Activated CD4-positive, alpha-beta memory T cell treated with anti-CD3 and anti-CD28 coated beads for 36 hours (primary cell): Measurements from ENCODE around the gene HOMER2. TPM values are rescaled to one million over a fixed set of nuclear protein-coding genes. Genes with fewer than 3 reads are reported as not detected.
"Not testable (repeated sequence)": the region's sequence is repeated elsewhere in the genome, so short reads cannot be mapped to it uniquely, and the experiment has no call there.

ENCODE experiments used
- CTCF ChIA-PET: fragments of 350-600 bp; sonication (Branson Sonifier 250); formaldehyde crosslinking; loops from one replicate; lab custom pipeline; 2021; ENCODE audit warnings: antibody characterized with exemption, inconsistent platforms; lab: Charles Lee
- POLR2A ChIA-PET: fragments of 350-600 bp; sonication (Branson Sonifier 250); formaldehyde crosslinking; loops from one replicate; lab custom pipeline; 2021; ENCODE audit warnings: antibody characterized with exemption; lab: Charles Lee
- DNase-seq: peaks from one replicate; pipeline ENCODE4 v3.0.0-alpha.2; 2020
- H3K27ac Mint-ChIP-seq: one replicate; pipeline ENCODE4 v1.8.0; 2021; ENCODE audit warnings: mixed read lengths
- H3K27me3 Mint-ChIP-seq: one replicate; pipeline ENCODE4 v1.8.0; 2021; ENCODE audit warnings: mixed read lengths
- H3K36me3 Mint-ChIP-seq: one replicate; pipeline ENCODE4 v1.8.0; 2021; ENCODE audit warnings: mixed read lengths
- H3K4me1 Mint-ChIP-seq: one replicate; pipeline ENCODE4 v1.8.0; 2021; ENCODE audit warnings: low read depth, mixed read lengths
- H3K4me3 Mint-ChIP-seq: one replicate; pipeline ENCODE4 v1.8.0; 2021; ENCODE audit warnings: mild to moderate bottlenecking, mixed read lengths
- H3K9me3 Mint-ChIP-seq: one replicate; pipeline ENCODE4 v1.8.0; 2021; ENCODE audit warnings: mixed read lengths
- intact Hi-C: fragments of 100-400 bp; cut with micrococcal nuclease; formaldehyde crosslinking; loops from one replicate; pipeline ENCODE4 v1.15.1; 2023
- total RNA-seq, 2 experiments: library from RNA; stranded (reverse); gene quantifications; one replicate each; pipeline ENCODE4 v1.2.3, GENCODE V29; 2021

Gene HOMER2
- total RNA-seq, 2 experiments from 2014 or later: 6.5 to 7.9 TPM

DNA sequence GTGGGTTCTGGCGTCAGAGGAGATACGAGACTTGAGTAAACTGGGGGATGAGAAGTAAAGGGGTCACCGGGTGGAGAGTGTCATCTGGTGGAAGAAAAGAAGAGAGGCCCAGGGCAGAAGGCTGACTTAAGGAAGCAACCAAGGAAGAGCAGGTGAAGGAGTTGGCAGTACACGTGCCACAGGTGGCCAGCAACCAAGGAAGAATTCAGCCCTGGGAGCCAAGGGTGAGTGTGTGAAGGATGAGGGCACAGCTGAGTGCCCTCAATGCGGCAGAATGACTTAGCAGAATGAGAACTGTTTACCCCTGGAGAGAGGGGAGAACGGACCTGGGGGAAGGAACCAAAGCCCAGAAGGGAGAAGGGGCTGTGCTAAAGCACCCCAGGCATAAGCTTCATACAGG lies 71.8 kb downstream of the HOMER2 start:
- ChIA-PET CTCF (no interaction called here), POLR2A (no interaction called here)
- H3K4me3 Mint-ChIP-seq: no peak overlapping the region
- no peaks in the 10 kb centered on the region for H3K4me1 Mint-ChIP-seq
- H3K9me3 Mint-ChIP-seq: no peaks in the 10 kb centered on the region
- no peaks in the 10 kb centered on the region for H3K27me3 Mint-ChIP-seq
- H3K36me3 Mint-ChIP-seq: no peaks in the 10 kb centered on the region
- intact Hi-C loops: no loop called here
- H3K27ac Mint-ChIP-seq: no peak overlapping the region
- no peak for DNase-seq

DNA sequence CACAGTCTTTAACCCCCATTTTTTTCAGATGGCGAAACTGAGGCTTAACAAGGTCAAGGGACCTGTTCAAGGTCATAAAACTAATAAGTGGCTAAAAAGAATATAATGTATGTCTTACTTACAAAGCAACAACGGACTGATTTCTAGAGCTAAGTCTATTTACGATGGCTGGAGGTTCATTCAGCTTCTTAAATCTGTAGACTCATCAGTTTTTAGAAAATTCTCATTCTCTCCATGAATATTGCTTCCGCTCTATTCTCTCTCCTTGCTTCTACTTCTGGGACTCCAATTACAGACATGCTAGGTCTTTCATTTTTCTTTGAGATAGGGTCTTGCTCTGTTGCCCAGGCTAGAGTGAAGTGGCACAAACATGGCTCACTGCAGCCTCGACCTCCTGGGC lies 74.2 kb downstream of the HOMER2 start:
- H3K36me3 Mint-ChIP-seq: no peaks in the 10 kb centered on the region
- DNase-seq: no peak
- ChIA-PET POLR2A (no interaction called here), CTCF (no interaction called here)
- no peaks in the 10 kb centered on the region for H3K9me3 Mint-ChIP-seq
- no peak overlapping the region for H3K27ac Mint-ChIP-seq
- H3K4me1 Mint-ChIP-seq: no peaks in the 10 kb centered on the region
- H3K4me3 Mint-ChIP-seq: no peak overlapping the region
- no peaks in the 10 kb centered on the region for H3K27me3 Mint-ChIP-seq
- intact Hi-C loops: no loop called here

DNA sequence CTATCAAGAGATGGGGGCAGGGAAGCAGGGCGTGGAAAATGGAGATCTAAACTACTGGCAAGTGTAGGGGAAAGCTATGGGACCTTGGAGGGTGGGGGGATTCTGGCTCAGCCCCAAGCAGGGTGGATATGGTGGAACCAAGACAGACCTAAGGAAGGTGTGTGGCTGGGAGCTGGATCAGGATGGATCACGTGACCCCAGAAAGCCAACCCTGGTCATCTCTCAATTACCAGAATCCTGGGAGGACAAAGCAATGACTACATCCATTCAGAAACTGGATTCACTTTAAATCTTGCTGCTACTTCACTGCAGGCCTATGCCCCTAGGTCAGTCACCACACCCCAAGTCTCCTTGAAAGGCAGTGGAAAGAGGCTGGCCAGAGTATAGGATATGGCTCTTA lies 74.7 kb downstream of the HOMER2 start:
- H3K4me3 Mint-ChIP-seq: no peak overlapping the region
- POLR2A ChIA-PET: no interaction called here
- CTCF ChIA-PET: no interaction called here
- no peaks in the 10 kb centered on the region for H3K4me1 Mint-ChIP-seq
- no peaks in the 10 kb centered on the region for H3K9me3 Mint-ChIP-seq
- intact Hi-C loops: no loop called here
- no peaks in the 10 kb centered on the region for H3K36me3 Mint-ChIP-seq
- no peak for DNase-seq
- H3K27me3 Mint-ChIP-seq: no peaks in the 10 kb centered on the region
- H3K27ac Mint-ChIP-seq: no peak overlapping the region

- POLR2A ChIA-PET: no interaction called here
- Mint-ChIP-seq H3K36me3 (no peaks in the 10 kb centered on the region), H3K4me1 (no peaks in the 10 kb centered on the region), H3K27me3 (no peaks in the 10 kb centered on the region), H3K27ac (no peak overlapping the region), H3K4me3 (no peak overlapping the region), H3K9me3 (no peaks in the 10 kb centered on the region)
- intact Hi-C loops: no loop called here
- DNase-seq: no peak
- CTCF ChIA-PET: interaction anchor here (0.5 kb wide), 1 partner anchor 345 kb away, joined by 3 read pairs; no protein-coding TSS in a partner anchor
Measured at GRCh38 chr15:82875411-82876003, 77.0 kb downstream of the HOMER2 start.

DNA sequence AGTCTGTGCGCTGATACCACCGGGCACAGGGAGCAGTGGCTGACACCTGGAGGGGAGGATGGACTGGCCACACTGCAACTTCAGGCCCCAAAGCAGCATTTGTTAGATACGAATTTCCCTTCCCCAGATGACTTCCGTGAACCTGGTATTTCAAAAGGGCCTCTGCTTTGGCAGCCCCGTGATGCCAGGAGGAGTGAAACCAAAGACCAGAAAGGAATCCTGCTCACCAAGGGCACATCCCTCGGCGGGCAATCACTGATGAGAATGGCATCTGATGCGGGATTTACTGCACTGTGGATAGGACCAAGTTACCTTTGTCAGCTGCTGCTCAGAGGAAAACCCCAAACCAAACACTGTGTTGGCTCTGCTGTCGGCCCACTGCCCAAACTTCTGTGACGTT lies 77.6 kb downstream of the HOMER2 start:
- H3K4me1 Mint-ChIP-seq: no peaks in the 10 kb centered on the region
- H3K27ac Mint-ChIP-seq: no peak overlapping the region
- H3K9me3 Mint-ChIP-seq: no peaks in the 10 kb centered on the region
- ChIA-PET POLR2A (no interaction called here), CTCF (no interaction called here)
- H3K27me3 Mint-ChIP-seq: no peaks in the 10 kb centered on the region
- H3K36me3 Mint-ChIP-seq: no peaks in the 10 kb centered on the region
- DNase-seq: no peak
- H3K4me3 Mint-ChIP-seq: no peak overlapping the region
- intact Hi-C loops: no loop called here

DNA sequence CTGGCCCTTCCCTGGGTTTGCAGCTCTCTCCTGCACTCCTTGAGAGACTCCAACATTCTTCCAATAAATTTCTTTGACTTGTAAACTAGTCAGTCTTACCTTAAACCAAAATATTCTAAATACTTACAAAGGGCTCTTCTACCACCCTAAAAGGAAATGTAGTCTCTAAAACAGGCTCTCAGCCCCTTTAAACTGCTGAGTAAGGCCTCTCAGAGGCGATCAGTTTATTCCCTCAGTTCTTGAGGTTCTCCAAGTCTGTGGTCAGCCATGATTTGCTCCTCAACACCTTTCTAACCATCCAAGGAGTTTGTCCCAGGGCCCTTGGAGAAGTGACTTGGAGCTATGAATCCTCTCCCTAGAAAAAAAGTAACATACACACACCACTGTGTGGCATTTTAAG lies 78.3 kb downstream of the HOMER2 start:
- intact Hi-C loops: no loop called here

DNA sequence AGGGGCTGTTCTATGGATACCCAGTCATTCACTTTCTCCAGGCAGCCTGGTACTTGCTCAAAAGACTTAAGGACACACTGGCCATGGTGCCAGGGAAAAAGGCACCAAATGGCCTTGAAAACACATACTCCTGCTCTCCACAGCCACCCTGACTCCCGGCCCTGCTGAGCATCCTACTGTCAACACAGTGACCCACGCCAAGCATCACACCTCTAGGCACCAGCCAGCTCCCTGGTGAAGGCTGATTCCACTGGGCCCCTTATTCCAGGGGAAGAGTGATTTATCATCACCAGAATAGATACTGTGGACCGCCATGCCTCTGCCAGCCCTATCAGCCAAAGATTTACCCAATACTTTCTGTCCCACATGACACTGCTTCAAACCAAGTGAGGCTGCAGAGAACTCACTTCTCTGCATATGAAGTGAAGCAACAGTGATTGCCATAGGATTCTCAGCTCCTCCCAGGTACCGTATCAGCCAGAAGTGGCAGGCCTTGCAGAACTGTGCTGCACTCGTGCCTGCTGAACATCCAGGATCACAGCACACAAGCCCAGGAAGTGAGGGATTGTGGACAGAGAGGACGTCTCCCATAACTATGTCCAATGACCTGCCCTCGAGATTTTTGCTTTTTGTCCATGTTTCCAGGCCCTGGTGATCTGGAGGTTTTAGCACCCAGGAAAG lies 79.4 kb downstream of the HOMER2 start:
- Mint-ChIP-seq H3K4me1 (no peaks in the 10 kb centered on the region), H3K36me3 (no peaks in the 10 kb centered on the region), H3K27ac (no peak overlapping the region), H3K9me3 (no peaks in the 10 kb centered on the region), H3K27me3 (no peaks in the 10 kb centered on the region), H3K4me3 (no peak overlapping the region)
- intact Hi-C loops: no loop called here
- DNase-seq: no peak
- ChIA-PET POLR2A (no interaction called here), CTCF (no interaction called here)

More for the DNA sequence above, 78.3 kb downstream of the HOMER2 start:
- no peaks in the 10 kb centered on the region for H3K27me3 Mint-ChIP-seq
- no peak overlapping the region for H3K27ac Mint-ChIP-seq
- DNase-seq: no peak
- no peak overlapping the region for H3K4me3 Mint-ChIP-seq
- ChIA-PET CTCF (no interaction called here), POLR2A (no interaction called here)
- no peaks in the 10 kb centered on the region for H3K4me1 Mint-ChIP-seq
- H3K36me3 Mint-ChIP-seq: no peaks in the 10 kb centered on the region
- no peaks in the 10 kb centered on the region for H3K9me3 Mint-ChIP-seq

DNA sequence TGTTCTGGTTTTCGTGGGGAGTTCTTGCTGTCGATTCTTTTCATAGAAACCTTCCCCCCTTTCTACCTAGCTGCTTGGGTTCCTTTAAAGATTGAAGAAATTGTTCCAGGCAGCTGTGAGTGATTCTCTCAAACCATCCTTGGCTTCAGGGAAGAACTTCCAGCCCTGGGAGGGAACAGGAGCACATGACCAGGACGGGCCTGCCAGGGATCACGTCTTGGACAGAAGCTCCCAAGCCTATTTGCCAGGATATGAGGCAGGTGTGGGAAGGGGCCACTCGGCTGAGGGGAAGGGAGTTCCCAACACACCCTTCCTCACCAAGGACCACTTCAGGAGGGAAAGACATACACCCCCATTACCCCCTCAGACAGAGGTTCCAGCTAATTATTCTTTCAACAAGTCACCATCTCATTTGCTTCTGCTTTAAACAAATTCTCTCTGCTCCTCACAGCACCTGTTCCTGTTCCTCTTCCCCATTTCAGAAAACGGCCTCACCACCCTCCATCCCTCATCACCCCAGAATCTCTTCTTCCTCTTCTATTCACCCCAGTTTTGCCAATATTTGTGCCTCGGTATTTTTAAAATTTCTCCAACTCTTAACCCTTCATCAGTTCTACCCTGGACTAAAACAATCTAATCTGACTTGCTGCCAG lies 80.6 kb downstream of the HOMER2 start:
- H3K4me1 Mint-ChIP-seq: no peaks in the 10 kb centered on the region
- intact Hi-C loops: no loop called here
- CTCF ChIA-PET: no interaction called here

GRCh38 chr15:82871358-82871757 lies 81.2 kb downstream of the HOMER2 start:
- POLR2A ChIA-PET: no interaction called here
- intact Hi-C loops: no loop called here
- CTCF ChIA-PET: no interaction called here
- H3K27me3 Mint-ChIP-seq: no peaks in the 10 kb centered on the region
- no peak overlapping the region for H3K27ac Mint-ChIP-seq
- H3K4me1 Mint-ChIP-seq: no peaks in the 10 kb centered on the region
- H3K36me3 Mint-ChIP-seq: no peaks in the 10 kb centered on the region
- H3K4me3 Mint-ChIP-seq: no peak overlapping the region
- no peak for DNase-seq
- H3K9me3 Mint-ChIP-seq: no peaks in the 10 kb centered on the region

More for the DNA sequence above, 80.6 kb downstream of the HOMER2 start:
- Mint-ChIP-seq H3K9me3 (no peaks in the 10 kb centered on the region), H3K36me3 (no peaks in the 10 kb centered on the region), H3K27ac (no peak overlapping the region), H3K4me3 (no peak overlapping the region), H3K27me3 (no peaks in the 10 kb centered on the region)
- POLR2A ChIA-PET: no interaction called here
- no peak for DNase-seq

DNA sequence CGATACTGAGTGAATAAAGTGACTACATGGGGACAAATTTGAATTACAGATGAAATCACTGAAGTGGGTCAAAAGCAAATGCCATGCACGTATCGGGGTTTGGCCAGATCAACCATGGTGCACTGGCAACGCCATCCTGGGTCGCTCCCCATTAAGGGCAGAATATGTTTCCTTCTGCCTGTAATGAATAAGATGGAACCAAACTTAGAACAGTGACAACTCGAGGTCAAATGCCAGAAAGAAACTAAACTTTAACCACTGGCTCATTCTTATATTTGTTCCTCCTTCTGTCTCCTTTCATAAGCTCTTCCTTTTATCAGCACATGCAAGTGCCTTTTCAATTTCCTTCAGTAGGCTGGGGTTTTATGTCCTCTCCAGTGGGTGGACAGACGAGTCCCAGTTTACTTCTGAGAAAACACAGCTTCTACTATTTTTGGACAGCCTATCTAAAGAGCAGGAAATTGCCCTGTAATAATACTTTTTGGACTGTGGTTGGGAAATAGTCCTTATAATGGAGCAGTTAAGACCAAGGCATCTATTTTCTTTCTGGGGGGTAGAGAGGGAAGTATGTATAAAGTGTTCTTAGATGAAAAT lies 81.7 kb downstream of the HOMER2 start:
- H3K27ac Mint-ChIP-seq: no peak overlapping the region

GRCh38 chr15:82865981-82866380 lies 86.5 kb downstream of the HOMER2 start:
- DNase-seq, H3K27ac Mint-ChIP-seq, H3K9me3 Mint-ChIP-seq, H3K4me3 Mint-ChIP-seq, CTCF ChIA-PET, H3K4me1 Mint-ChIP-seq, H3K36me3 Mint-ChIP-seq, H3K27me3 Mint-ChIP-seq, POLR2A ChIA-PET, intact Hi-C loops: not testable (repeated sequence)

More for the DNA sequence above, 81.7 kb downstream of the HOMER2 start:
- ChIA-PET CTCF (no interaction called here), POLR2A (no interaction called here)
- Mint-ChIP-seq H3K27me3 (no peaks in the 10 kb centered on the region), H3K4me1 (no peaks in the 10 kb centered on the region), H3K36me3 (no peaks in the 10 kb centered on the region), H3K9me3 (no peaks in the 10 kb centered on the region), H3K4me3 (no peak overlapping the region)
- intact Hi-C loops: no loop called here
- DNase-seq: no peak

GRCh38 chr15:82865581-82865980 lies 86.9 kb downstream of the HOMER2 start:
- intact Hi-C loops, H3K9me3 Mint-ChIP-seq, DNase-seq, H3K27ac Mint-ChIP-seq, H3K27me3 Mint-ChIP-seq, POLR2A ChIA-PET, CTCF ChIA-PET, H3K4me1 Mint-ChIP-seq, H3K4me3 Mint-ChIP-seq, H3K36me3 Mint-ChIP-seq: not testable (repeated sequence)
